Measurements from ENCODE around the gene METTL25.

Gene METTL25

GRCh38 chr12:82408844-82409243 is 50.5 kb downstream of the METTL25 start:
- no peak for DNase-seq

GRCh38 chr12:82411546-82412230 is 53.4 kb downstream of the METTL25 start:
- DNase-seq: no peak

GRCh38 chr12:82412246-82412645 is 53.9 kb downstream of the METTL25 start:
- no peak for DNase-seq

- DNase-seq: no peak
Measured at GRCh38 chr12:82414044-82414443, 55.7 kb downstream of the METTL25 start.

GRCh38 chr12:82414926-82415325 is 56.6 kb downstream of the METTL25 start:
- DNase-seq: no peak

- no peak for DNase-seq
Measured at GRCh38 chr12:82415402-82415801, 57.1 kb downstream of the METTL25 start.

GRCh38 chr12:82425241-82425640 is 66.9 kb downstream of the METTL25 start:
- no peak for DNase-seq

- no peak for DNase-seq
Measured at GRCh38 chr12:82426081-82426480, 67.8 kb downstream of the METTL25 start.

GRCh38 chr12:82426586-82426985 is 68.3 kb downstream of the METTL25 start:
- DNase-seq: no peak

- no peak for DNase-seq
Measured at GRCh38 chr12:82430541-82431145, 72.3 kb downstream of the METTL25 start.

GRCh38 chr12:82434392-82434911 is 76.1 kb downstream of the METTL25 start:
- DNase-seq: no peak

- DNase-seq: no peak
Measured at GRCh38 chr12:82436354-82436753, 78.0 kb downstream of the METTL25 start.

- no peak for DNase-seq
Measured at GRCh38 chr12:82437744-82438143, 79.4 kb downstream of the METTL25 start.

GRCh38 chr12:82438356-82438755 is 80.0 kb downstream of the METTL25 start:
- DNase-seq: no peak

- no peak for DNase-seq
Measured at GRCh38 chr12:82440885-82441284, 82.6 kb downstream of the METTL25 start.

GRCh38 chr12:82448911-82449578 is 90.7 kb downstream of the METTL25 start:
- no peak for DNase-seq

- no peak for DNase-seq
Measured at GRCh38 chr12:82456633-82457032, 98.3 kb downstream of the METTL25 start.

- DNase-seq: no peak
Measured at GRCh38 chr12:82458101-82458500, 99.8 kb downstream of the METTL25 start.

GRCh38 chr12:82461393-82461792 is 103.1 kb downstream of the METTL25 start:
- DNase-seq: no peak

- DNase-seq: no peak
Measured at GRCh38 chr12:82461836-82462235, 103.5 kb downstream of the METTL25 start.

GRCh38 chr12:82468563-82468962 is 110.2 kb downstream of the METTL25 start:
- no peak for DNase-seq

- no peak for DNase-seq
Measured at GRCh38 chr12:82470906-82471512, 112.7 kb downstream of the METTL25 start.

- no peak for DNase-seq
Measured at GRCh38 chr12:82473111-82473754, 114.9 kb downstream of the METTL25 start.

Data from NCI-H446 (cell line).